OCI-LY1 (cell line): ENCODE results near the gene SLC12A4.

Experiments
- EZH2 ChIP-seq: fragments of 200-600 bp; sonication (generic), shearing (Covaris generic); IDR thresholded peaks from 2 replicates; pipeline ENCODE4 v1.8.0; 2017; ENCODE audit warnings: borderline replicate concordance, mixed run types, mild to moderate bottlenecking, antibody characterized with exemption, low read length, moderate library complexity, mixed read lengths
- TF ChIP-seq, protein P1 (sequence below): fragments of 200-600 bp; sonication (generic), shearing (Covaris generic); IDR thresholded peaks from 2 replicates; pipeline ENCODE4 v1.5.1; 2017; ENCODE audit warnings: mild to moderate bottlenecking, antibody characterized with exemption, low read length, moderate library complexity, mixed read lengths

- TF ChIP-seq, protein P1, sequence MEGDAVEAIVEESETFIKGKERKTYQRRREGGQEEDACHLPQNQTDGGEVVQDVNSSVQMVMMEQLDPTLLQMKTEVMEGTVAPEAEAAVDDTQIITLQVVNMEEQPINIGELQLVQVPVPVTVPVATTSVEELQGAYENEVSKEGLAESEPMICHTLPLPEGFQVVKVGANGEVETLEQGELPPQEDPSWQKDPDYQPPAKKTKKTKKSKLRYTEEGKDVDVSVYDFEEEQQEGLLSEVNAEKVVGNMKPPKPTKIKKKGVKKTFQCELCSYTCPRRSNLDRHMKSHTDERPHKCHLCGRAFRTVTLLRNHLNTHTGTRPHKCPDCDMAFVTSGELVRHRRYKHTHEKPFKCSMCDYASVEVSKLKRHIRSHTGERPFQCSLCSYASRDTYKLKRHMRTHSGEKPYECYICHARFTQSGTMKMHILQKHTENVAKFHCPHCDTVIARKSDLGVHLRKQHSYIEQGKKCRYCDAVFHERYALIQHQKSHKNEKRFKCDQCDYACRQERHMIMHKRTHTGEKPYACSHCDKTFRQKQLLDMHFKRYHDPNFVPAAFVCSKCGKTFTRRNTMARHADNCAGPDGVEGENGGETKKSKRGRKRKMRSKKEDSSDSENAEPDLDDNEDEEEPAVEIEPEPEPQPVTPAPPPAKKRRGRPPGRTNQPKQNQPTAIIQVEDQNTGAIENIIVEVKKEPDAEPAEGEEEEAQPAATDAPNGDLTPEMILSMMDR: no peak
- no peak for TF ChIP-seq EZH2
These were observed 7.8 kb upstream of the SLC12A4 start for GRCh38 chr16:67976205-67976604.
